Liver (tissue), 9 donors: ENCODE measurements around the gene NLGN1. TPM values are rescaled to one million over a fixed set of nuclear protein-coding genes. Genes with fewer than 3 reads are reported as not detected.

Source experiments
- DNase-seq: peaks from one replicate; pipeline ENCODE4 v3.0.0-alpha.2; 2017; ENCODE audit warnings: low spot score
- H3K27ac ChIP-seq, 2 donors: one replicate each; pipeline ENCODE4 v1.7.0; 2013; ENCODE audit warnings: inconsistent platforms in 2 of 2, low read length in 2 of 2, control low read depth in 1 of 2, low read depth in 1 of 2, mild to moderate bottlenecking in 1 of 2
- H3K27me3 ChIP-seq, 4 donors: one replicate each; pipeline versions ENCODE4 v1.6.1 to v1.7.0; 2013; ENCODE audit warnings: low read length in 3 of 4, inconsistent platforms in 1 of 4, mild to moderate bottlenecking in 1 of 4, moderate library complexity in 1 of 4; ENCODE audit not compliant: control insufficient read depth in 4 of 4, insufficient read depth in 4 of 4
- H3K36me3 ChIP-seq, 4 donors: one replicate each; pipeline versions ENCODE4 v1.6.1 to v1.7.0; 2013; ENCODE audit warnings: low read length in 3 of 4, mild to moderate bottlenecking in 3 of 4, low read depth in 1 of 4, moderate library complexity in 1 of 4; ENCODE audit not compliant: control insufficient read depth in 4 of 4, insufficient read depth in 3 of 4
- H3K4me1 ChIP-seq, 4 donors: one replicate each; pipeline versions ENCODE4 v1.6.1 to v1.7.0; 2013; ENCODE audit warnings: low read length in 3 of 4, mild to moderate bottlenecking in 3 of 4, moderate library complexity in 1 of 4; ENCODE audit not compliant: control insufficient read depth in 4 of 4, insufficient read depth in 4 of 4
- H3K4me3 ChIP-seq, 3 donors: one replicate each; pipeline versions ENCODE4 v1.6.1 to v1.7.0; 2013; ENCODE audit warnings: low read length in 3 of 3, control low read depth in 1 of 3, low read depth in 1 of 3, mild to moderate bottlenecking in 1 of 3
- H3K9ac ChIP-seq, 2 donors: one replicate each; pipeline ENCODE4 v1.7.0; 2013; ENCODE audit warnings: low read length in 2 of 2, mild to moderate bottlenecking in 2 of 2, moderate library complexity in 2 of 2, control low read depth in 1 of 2, low read depth in 1 of 2
- H3K9me3 ChIP-seq, 4 donors: one replicate each; pipeline versions ENCODE4 v1.6.1 to v1.7.0; 2013; ENCODE audit warnings: low read length in 3 of 4; ENCODE audit not compliant: control insufficient read depth in 4 of 4
- EGR1 ChIP-seq, 2 donors: IDR thresholded peaks; 2 replicates each; pipeline ENCODE4 v1.6.1; 2016 to 2018; ENCODE audit warnings: antibody characterized with exemption in 2 of 2, low read depth in 2 of 2
- FOXA1 ChIP-seq: IDR thresholded peaks from 2 replicates; pipeline ENCODE4 v1.6.1; 2016; ENCODE audit warnings: antibody characterized with exemption
- FOXA2 ChIP-seq: IDR thresholded peaks from 2 replicates; pipeline ENCODE4 v1.6.1; 2016; ENCODE audit warnings: antibody characterized with exemption
- GABPA ChIP-seq, 2 donors: IDR thresholded peaks in 1 of 2; conservative IDR thresholded peaks in 1 of 2; 2 replicates each; pipeline ENCODE4 v1.6.1; 2016; ENCODE audit warnings: antibody characterized with exemption in 2 of 2, mild to moderate bottlenecking in 1 of 2, moderate library complexity in 1 of 2
- HNF4A ChIP-seq, 2 donors: conservative IDR thresholded peaks; 2 replicates each; pipeline ENCODE4 v1.6.1; 2016; ENCODE audit warnings: antibody characterized with exemption in 2 of 2, mild to moderate bottlenecking in 2 of 2
- HNF4G ChIP-seq: IDR thresholded peaks from 2 replicates; pipeline ENCODE4 v1.6.1; 2016; ENCODE audit warnings: antibody characterized with exemption
- NR2F2 ChIP-seq: IDR thresholded peaks from 2 replicates; pipeline ENCODE4 v1.6.1; 2016; ENCODE audit warnings: antibody characterized with exemption
- RAD21 ChIP-seq, 2 donors: IDR thresholded peaks; 2 replicates each; pipeline ENCODE4 v1.6.1; 2016; ENCODE audit warnings: antibody characterized with exemption in 2 of 2, mild to moderate bottlenecking in 2 of 2
- RXRA ChIP-seq, 2 donors: IDR thresholded peaks; 2 replicates each; pipeline ENCODE4 v1.6.1; 2017 to 2018; ENCODE audit warnings: antibody characterized with exemption in 2 of 2, mild to moderate bottlenecking in 1 of 2
- SP1 ChIP-seq: IDR thresholded peaks from 2 replicates; pipeline ENCODE4 v1.6.1; 2018; ENCODE audit warnings: antibody characterized with exemption, mild to moderate bottlenecking
- TAF1 ChIP-seq: conservative IDR thresholded peaks from 2 replicates; pipeline ENCODE4 v1.6.1; 2016; ENCODE audit warnings: antibody characterized with exemption, mild to moderate bottlenecking
- YY1 ChIP-seq: IDR thresholded peaks from 2 replicates; pipeline ENCODE4 v1.6.1; 2016; ENCODE audit warnings: antibody characterized with exemption, mild to moderate bottlenecking
- WGBS: extraction: QIAGEN DNeasy Blood & Tissue Kit; methylation state at CpG from one replicate; pipeline ENCODE4 v1.1.7; 2013; 5-methylcytosine and 5-hydroxymethylcytosine counted together
- polyA plus RNA-seq, 2 donors: library from polyadenylated mRNA; stranded (reverse) in 1 of 2; unstranded in 1 of 2; fragments of 200-250 nt in 1 of 2; fragments of >200 nt in 1 of 2; fragmentation: Nextera tagmentation in 1 of 2; extraction: Ambion mirVana in 1 of 2; gene quantifications; one replicate each; pipeline versions ENCODE4 v1.2.1 to v1.2.3, GENCODE V29; 2013 to 2015
- total RNA-seq, 2 donors: library from RNA; depleted of rRNA; stranded (reverse); fragments of >200 nt; gene quantifications; one replicate each; pipeline ENCODE4 v1.2.3, GENCODE V29; 2014
- TF ChIP-seq, protein P1 (sequence below): fragments of 150-350 bp; IDR thresholded peaks from 2 replicates; pipeline ENCODE4 v1.5.1; 2017; ENCODE audit warnings: improper control_type of control experiment, low read depth, low read length; ENCODE audit not compliant: missing input control
- TF ChIP-seq, protein P2 (sequence below): IDR thresholded peaks from 2 replicates; pipeline ENCODE4 v1.6.1; 2016; ENCODE audit warnings: antibody characterized with exemption, mild to moderate bottlenecking
- TF ChIP-seq, protein P3 (sequence below): IDR thresholded peaks from 2 replicates; pipeline ENCODE4 v1.6.1; 2016; ENCODE audit warnings: antibody characterized with exemption
- TF ChIP-seq, protein P4 (sequence below): IDR thresholded peaks from 2 replicates; pipeline ENCODE4 v1.6.1; 2016; ENCODE audit warnings: antibody characterized with exemption
- TF ChIP-seq, protein P5 (sequence below): IDR thresholded peaks from 2 replicates; pipeline ENCODE4 v1.6.1; 2016; ENCODE audit warnings: antibody characterized with exemption
- donor health status: healthy.
- donor health status: healthy.
- donor health status: healthy.
- donor health status: healthy.
- donor health status: healthy.

The NLGN1 gene
- total and polyA plus RNA-seq, 4 donors = 0.02 to 0.67 (median 0.37) TPM; not detected in 1

DNA sequence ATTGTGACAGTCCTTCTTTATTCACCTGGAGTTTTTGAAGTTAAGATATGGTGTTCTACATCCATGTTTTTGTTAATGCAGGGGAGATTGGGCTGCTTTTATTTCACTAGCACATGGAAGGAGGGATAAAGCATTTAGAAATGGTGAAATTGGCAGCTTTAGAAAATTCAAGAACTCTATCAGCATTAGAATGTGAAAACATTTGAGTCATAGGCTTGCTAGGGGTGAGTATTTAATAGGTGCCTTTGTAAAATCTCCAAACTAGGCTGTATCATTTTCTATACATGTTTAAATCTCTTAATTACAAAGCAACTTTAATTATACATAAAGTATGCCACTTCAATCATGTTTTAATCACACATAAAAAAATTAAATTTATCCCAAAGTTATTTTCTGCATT is 12.9 kb downstream of the NLGN1 start:
- Histone ChIP-seq H3K27me3 (no peaks in the 10 kb centered on the region), H3K9me3 (no peaks in the 10 kb centered on the region), H3K36me3 (no peaks in the 10 kb centered on the region), H3K9ac (no peak overlapping the region), H3K4me3 (no peak overlapping the region), H3K4me1 (no peaks in the 10 kb centered on the region), H3K27ac (no peak overlapping the region)
- no peak for DNase-seq
- TF ChIP-seq, protein P1, sequence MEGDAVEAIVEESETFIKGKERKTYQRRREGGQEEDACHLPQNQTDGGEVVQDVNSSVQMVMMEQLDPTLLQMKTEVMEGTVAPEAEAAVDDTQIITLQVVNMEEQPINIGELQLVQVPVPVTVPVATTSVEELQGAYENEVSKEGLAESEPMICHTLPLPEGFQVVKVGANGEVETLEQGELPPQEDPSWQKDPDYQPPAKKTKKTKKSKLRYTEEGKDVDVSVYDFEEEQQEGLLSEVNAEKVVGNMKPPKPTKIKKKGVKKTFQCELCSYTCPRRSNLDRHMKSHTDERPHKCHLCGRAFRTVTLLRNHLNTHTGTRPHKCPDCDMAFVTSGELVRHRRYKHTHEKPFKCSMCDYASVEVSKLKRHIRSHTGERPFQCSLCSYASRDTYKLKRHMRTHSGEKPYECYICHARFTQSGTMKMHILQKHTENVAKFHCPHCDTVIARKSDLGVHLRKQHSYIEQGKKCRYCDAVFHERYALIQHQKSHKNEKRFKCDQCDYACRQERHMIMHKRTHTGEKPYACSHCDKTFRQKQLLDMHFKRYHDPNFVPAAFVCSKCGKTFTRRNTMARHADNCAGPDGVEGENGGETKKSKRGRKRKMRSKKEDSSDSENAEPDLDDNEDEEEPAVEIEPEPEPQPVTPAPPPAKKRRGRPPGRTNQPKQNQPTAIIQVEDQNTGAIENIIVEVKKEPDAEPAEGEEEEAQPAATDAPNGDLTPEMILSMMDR = no peak
- no peak for TF ChIP-seq FOXA1
- TF ChIP-seq, protein P2, sequence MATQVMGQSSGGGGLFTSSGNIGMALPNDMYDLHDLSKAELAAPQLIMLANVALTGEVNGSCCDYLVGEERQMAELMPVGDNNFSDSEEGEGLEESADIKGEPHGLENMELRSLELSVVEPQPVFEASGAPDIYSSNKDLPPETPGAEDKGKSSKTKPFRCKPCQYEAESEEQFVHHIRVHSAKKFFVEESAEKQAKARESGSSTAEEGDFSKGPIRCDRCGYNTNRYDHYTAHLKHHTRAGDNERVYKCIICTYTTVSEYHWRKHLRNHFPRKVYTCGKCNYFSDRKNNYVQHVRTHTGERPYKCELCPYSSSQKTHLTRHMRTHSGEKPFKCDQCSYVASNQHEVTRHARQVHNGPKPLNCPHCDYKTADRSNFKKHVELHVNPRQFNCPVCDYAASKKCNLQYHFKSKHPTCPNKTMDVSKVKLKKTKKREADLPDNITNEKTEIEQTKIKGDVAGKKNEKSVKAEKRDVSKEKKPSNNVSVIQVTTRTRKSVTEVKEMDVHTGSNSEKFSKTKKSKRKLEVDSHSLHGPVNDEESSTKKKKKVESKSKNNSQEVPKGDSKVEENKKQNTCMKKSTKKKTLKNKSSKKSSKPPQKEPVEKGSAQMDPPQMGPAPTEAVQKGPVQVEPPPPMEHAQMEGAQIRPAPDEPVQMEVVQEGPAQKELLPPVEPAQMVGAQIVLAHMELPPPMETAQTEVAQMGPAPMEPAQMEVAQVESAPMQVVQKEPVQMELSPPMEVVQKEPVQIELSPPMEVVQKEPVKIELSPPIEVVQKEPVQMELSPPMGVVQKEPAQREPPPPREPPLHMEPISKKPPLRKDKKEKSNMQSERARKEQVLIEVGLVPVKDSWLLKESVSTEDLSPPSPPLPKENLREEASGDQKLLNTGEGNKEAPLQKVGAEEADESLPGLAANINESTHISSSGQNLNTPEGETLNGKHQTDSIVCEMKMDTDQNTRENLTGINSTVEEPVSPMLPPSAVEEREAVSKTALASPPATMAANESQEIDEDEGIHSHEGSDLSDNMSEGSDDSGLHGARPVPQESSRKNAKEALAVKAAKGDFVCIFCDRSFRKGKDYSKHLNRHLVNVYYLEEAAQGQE = no peak
- TF ChIP-seq RAD21 (IDR thresholded peaks at IDR 0.05) = no peak
- TF ChIP-seq EGR1 (IDR thresholded peaks at IDR 0.05; ENCODE audit: low read depth in 2 of 2) = no peak
- TF ChIP-seq, protein P3, sequence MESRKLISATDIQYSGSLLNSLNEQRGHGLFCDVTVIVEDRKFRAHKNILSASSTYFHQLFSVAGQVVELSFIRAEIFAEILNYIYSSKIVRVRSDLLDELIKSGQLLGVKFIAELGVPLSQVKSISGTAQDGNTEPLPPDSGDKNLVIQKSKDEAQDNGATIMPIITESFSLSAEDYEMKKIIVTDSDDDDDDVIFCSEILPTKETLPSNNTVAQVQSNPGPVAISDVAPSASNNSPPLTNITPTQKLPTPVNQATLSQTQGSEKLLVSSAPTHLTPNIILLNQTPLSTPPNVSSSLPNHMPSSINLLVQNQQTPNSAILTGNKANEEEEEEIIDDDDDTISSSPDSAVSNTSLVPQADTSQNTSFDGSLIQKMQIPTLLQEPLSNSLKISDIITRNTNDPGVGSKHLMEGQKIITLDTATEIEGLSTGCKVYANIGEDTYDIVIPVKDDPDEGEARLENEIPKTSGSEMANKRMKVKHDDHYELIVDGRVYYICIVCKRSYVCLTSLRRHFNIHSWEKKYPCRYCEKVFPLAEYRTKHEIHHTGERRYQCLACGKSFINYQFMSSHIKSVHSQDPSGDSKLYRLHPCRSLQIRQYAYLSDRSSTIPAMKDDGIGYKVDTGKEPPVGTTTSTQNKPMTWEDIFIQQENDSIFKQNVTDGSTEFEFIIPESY = no peak
- no peak for TF ChIP-seq RXRA (IDR thresholded peaks at IDR 0.05)
- no peak for TF ChIP-seq SP1
- no peak for TF ChIP-seq GABPA (IDR thresholded peaks at IDR 0.05 in 1 of 2, conservative IDR thresholded peaks at IDR 0.05 in 1 of 2)
- no peak for TF ChIP-seq HNF4A (conservative IDR thresholded peaks at IDR 0.05)
- no peak for TF ChIP-seq TAF1
- TF ChIP-seq, protein P4, sequence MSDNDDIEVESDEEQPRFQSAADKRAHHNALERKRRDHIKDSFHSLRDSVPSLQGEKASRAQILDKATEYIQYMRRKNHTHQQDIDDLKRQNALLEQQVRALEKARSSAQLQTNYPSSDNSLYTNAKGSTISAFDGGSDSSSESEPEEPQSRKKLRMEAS = no peak
- TF ChIP-seq YY1 = no peak
- TF ChIP-seq FOXA2 = no peak

DNA sequence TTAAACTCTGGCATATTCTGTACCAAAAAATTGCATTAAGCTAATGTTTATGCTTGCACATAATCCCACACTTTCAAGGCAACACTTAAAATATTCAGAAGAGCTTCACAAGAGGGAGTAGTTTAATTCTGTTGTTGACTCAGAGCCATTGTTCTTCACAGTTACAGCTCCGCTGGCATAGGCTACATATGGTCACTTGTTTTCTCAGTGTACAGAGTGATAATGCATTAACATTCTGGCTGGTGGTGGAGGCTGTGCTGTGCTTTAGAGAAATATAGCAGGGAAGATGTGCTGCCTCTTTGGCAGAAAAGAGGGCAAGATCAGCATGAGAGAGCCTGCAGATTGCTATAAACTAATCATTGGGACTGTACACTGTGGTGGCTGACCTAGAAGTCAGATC is 13.3 kb downstream of the NLGN1 start:
- Histone ChIP-seq H3K27me3 (no peaks in the 10 kb centered on the region), H3K4me3 (no peak overlapping the region), H3K4me1 (no peaks in the 10 kb centered on the region), H3K9me3 (no peaks in the 10 kb centered on the region), H3K27ac (no peak overlapping the region), H3K36me3 (no peaks in the 10 kb centered on the region), H3K9ac (no peak overlapping the region)
- WGBS = 72% methylated on average over 1 of the region's 1 CpG
- no peak for DNase-seq
- TF ChIP-seq, protein P3 = no peak
- TF ChIP-seq HNF4G (no peak), RAD21 (IDR thresholded peaks at IDR 0.05) (no peak), NR2F2 (no peak), EGR1 (IDR thresholded peaks at IDR 0.05; ENCODE audit: low read depth in 2 of 2) (no peak), GABPA (IDR thresholded peaks at IDR 0.05 in 1 of 2, conservative IDR thresholded peaks at IDR 0.05 in 1 of 2) (no peak)
- TF ChIP-seq, protein P4 = no peak
- TF ChIP-seq, protein P1 = no peak
- TF ChIP-seq, protein P5, sequence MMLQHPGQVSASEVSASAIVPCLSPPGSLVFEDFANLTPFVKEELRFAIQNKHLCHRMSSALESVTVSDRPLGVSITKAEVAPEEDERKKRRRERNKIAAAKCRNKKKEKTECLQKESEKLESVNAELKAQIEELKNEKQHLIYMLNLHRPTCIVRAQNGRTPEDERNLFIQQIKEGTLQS = no peak
